ENCODE results near the gene SIX2. TPM values are rescaled to one million over a fixed set of nuclear protein-coding genes. Genes with fewer than 3 reads are reported as not detected.
"Not testable (repeated sequence)": the region's sequence is repeated elsewhere in the genome, so short reads cannot be mapped to it uniquely, and the experiment has no call there.

SIX2 gene
- 1 to 10 TPM in 1 of 2 donors, under 1 TPM in 1; 0.33 to 1.3 TPM for total RNA-seq
- long read RNA-seq, donor 1, partial matches to known transcripts = 0 of 1 reads
- long read RNA-seq, donor 1, other reads (novel, unspliced or antisense) = 0 of 1 reads
- long read RNA-seq, donor 2, partial matches to known transcripts = 1 of 1 reads
- long read RNA-seq, donor 2, other reads (novel, unspliced or antisense) = 0 of 1 reads

- intact Hi-C loops (cut with DNase I) = no loop called here
- DNase-seq (ENCODE audit: low spot score) = peak; percentile 97
These were observed at the start of gene SIX2 for GRCh38 chr2:45009303-45009927. Gene SIX2 (minus strand): TSS chr2:45009452. CDS start chr2:45009110, 342 bp downstream.

GRCh38 chr2:45055162-45055605 lies 45.9 kb upstream of the SIX2 start:
- DNase-seq (ENCODE audit: low spot score) = no peak
- intact Hi-C loops (cut with DNase I) = no loop called here

GRCh38 chr2:45053966-45054365 lies 44.7 kb upstream of the SIX2 start:
- intact Hi-C loops (cut with DNase I) = no loop called here
- DNase-seq (ENCODE audit: low spot score) = no peak

- intact Hi-C loops (cut with DNase I) = no loop called here
These were observed 43.2 kb upstream of the SIX2 start for GRCh38 chr2:45052388-45052928.

GRCh38 chr2:45049569-45050336 lies 40.5 kb upstream of the SIX2 start:
- intact Hi-C loops (cut with DNase I) = no loop called here
- DNase-seq (ENCODE audit: low spot score) = no peak

More at GRCh38 chr2:45052388-45052928, 43.2 kb upstream of the SIX2 start:
- no peak for DNase-seq (ENCODE audit: low spot score)

GRCh38 chr2:45047301-45047700 lies 38.0 kb upstream of the SIX2 start:
- DNase-seq (ENCODE audit: low spot score) = no peak
- intact Hi-C loops (cut with DNase I) = no loop called here

- DNase-seq (ENCODE audit: low spot score) = no peak
- intact Hi-C loops (cut with DNase I) = no loop called here
These were observed 37.5 kb upstream of the SIX2 start for GRCh38 chr2:45046786-45047185.

GRCh38 chr2:45045706-45046105 lies 36.5 kb upstream of the SIX2 start:
- intact Hi-C loops (cut with DNase I) = no loop called here

GRCh38 chr2:45044916-45045315 lies 35.7 kb upstream of the SIX2 start:
- intact Hi-C loops (cut with DNase I) = no loop called here
- no peak for DNase-seq (ENCODE audit: low spot score)

More at GRCh38 chr2:45045706-45046105, 36.5 kb upstream of the SIX2 start:
- DNase-seq (ENCODE audit: low spot score) = no peak

- intact Hi-C loops (cut with DNase I) = no loop called here
- DNase-seq (ENCODE audit: low spot score) = no peak
These were observed 33.9 kb upstream of the SIX2 start for GRCh38 chr2:45043174-45043573.

- DNase-seq (ENCODE audit: low spot score) = no peak
- intact Hi-C loops (cut with DNase I) = no loop called here
These were observed 33.1 kb upstream of the SIX2 start for GRCh38 chr2:45042401-45042800.

- no peak for DNase-seq (ENCODE audit: low spot score)
- intact Hi-C loops (cut with DNase I) = no loop called here
These were observed 31.5 kb upstream of the SIX2 start for GRCh38 chr2:45040786-45041185.

GRCh38 chr2:45039804-45040203 lies 30.6 kb upstream of the SIX2 start:
- DNase-seq (ENCODE audit: low spot score); intact Hi-C loops (cut with DNase I): not testable (repeated sequence)

GRCh38 chr2:45038861-45039260 lies 29.6 kb upstream of the SIX2 start:
- intact Hi-C loops (cut with DNase I); DNase-seq (ENCODE audit: low spot score): not testable (repeated sequence)

- DNase-seq (ENCODE audit: low spot score) = no peak
- intact Hi-C loops (cut with DNase I) = no loop called here
These were observed 24.1 kb upstream of the SIX2 start for GRCh38 chr2:45033302-45033701.

GRCh38 chr2:45031028-45031427 lies 21.8 kb upstream of the SIX2 start:
- no peak for DNase-seq (ENCODE audit: low spot score)
- intact Hi-C loops (cut with DNase I) = no loop called here

- DNase-seq (ENCODE audit: low spot score) = no peak
- intact Hi-C loops (cut with DNase I) = no loop called here
These were observed 21.3 kb upstream of the SIX2 start for GRCh38 chr2:45030553-45030952.

GRCh38 chr2:45029215-45029614 lies 20.0 kb upstream of the SIX2 start:
- intact Hi-C loops (cut with DNase I) = no loop called here
- DNase-seq (ENCODE audit: low spot score) = no peak

- intact Hi-C loops (cut with DNase I) = no loop called here
These were observed 19.0 kb upstream of the SIX2 start for GRCh38 chr2:45028276-45028675.

GRCh38 chr2:45026924-45027450 lies 17.7 kb upstream of the SIX2 start:
- intact Hi-C loops (cut with DNase I) = no loop called here
- DNase-seq (ENCODE audit: low spot score) = no peak

More at GRCh38 chr2:45028276-45028675, 19.0 kb upstream of the SIX2 start:
- no peak for DNase-seq (ENCODE audit: low spot score)

Data from posterior vena cava (tissue), 2 donors.